Skeletal muscle tissue (tissue), 4 donors: ENCODE data around the gene C2CD4B. TPM values are rescaled to one million over a fixed set of nuclear protein-coding genes. Genes with fewer than 3 reads are reported as not detected.

Experiments used
- H3K27ac ChIP-seq: one replicate; pipeline ENCODE4 v1.7.0; 2013; ENCODE audit warnings: mild to moderate bottlenecking, low read depth, low read length, inconsistent platforms
- H3K27me3 ChIP-seq, 3 donors: one replicate each; pipeline ENCODE4 v1.7.0; 2013; ENCODE audit warnings: low read length in 3 of 3; ENCODE audit not compliant: control insufficient read depth in 3 of 3, insufficient read depth in 3 of 3
- H3K36me3 ChIP-seq, 3 donors: one replicate each; pipeline ENCODE4 v1.7.0; 2013; ENCODE audit warnings: low read length in 3 of 3; ENCODE audit not compliant: control insufficient read depth in 3 of 3, insufficient read depth in 3 of 3
- H3K4me1 ChIP-seq, 3 donors: one replicate each; pipeline ENCODE4 v1.7.0; 2013; ENCODE audit warnings: low read length in 3 of 3, mild to moderate bottlenecking in 3 of 3; ENCODE audit not compliant: control insufficient read depth in 3 of 3, insufficient read depth in 3 of 3
- H3K4me3 ChIP-seq, 3 donors: one replicate each; pipeline ENCODE4 v1.7.0; 2013; ENCODE audit warnings: low read length in 3 of 3
- H3K9ac ChIP-seq, 3 donors: one replicate each; pipeline ENCODE4 v1.7.0; 2013; ENCODE audit warnings: low read length in 3 of 3, mild to moderate bottlenecking in 3 of 3, moderate library complexity in 2 of 3, low read depth in 1 of 3
- H3K9me3 ChIP-seq, 3 donors: one replicate each; pipeline ENCODE4 v1.7.0; 2013; ENCODE audit warnings: low read length in 3 of 3; ENCODE audit not compliant: control insufficient read depth in 3 of 3
- total RNA-seq: library from RNA; depleted of rRNA; stranded (reverse); fragments of >200 nt; gene quantifications from one replicate; pipeline ENCODE4 v1.2.3, GENCODE V29; 2014
- donor health status: Osteomylitis.

Gene C2CD4B
- total RNA-seq, 1 donor from 2014 or later, result 8.4 TPM

DNA sequence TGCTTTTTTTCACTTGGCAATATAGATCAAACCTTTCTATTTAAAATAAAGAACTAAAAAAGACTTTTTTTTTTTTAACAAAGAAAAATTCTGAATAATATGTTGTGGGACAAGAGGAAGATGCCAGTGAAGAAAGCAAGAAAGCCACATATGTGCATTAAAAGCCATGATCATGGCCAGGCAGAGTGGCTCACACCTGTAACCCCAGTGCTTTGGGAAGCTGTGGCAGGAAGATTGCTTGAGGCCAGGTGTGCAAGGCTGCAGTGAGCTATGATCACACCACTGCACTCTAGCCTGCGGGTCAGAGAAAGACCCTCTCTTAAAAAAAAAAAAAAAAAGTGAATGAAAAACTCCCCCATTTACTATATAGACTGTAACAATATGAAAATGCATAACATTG, 23.9 kb downstream of the C2CD4B start:
- Histone ChIP-seq H3K36me3 (no peaks in the 10 kb centered on the region), H3K4me1 (peaks cover 0 to 4% (median 0%) of the 10 kb centered on the region in 3 donors), H3K4me3 (no peak overlapping the region), H3K9ac (no peak overlapping the region), H3K9me3 (no peaks in the 10 kb centered on the region), H3K27ac (no peak overlapping the region), H3K27me3 (no peaks in the 10 kb centered on the region)

DNA sequence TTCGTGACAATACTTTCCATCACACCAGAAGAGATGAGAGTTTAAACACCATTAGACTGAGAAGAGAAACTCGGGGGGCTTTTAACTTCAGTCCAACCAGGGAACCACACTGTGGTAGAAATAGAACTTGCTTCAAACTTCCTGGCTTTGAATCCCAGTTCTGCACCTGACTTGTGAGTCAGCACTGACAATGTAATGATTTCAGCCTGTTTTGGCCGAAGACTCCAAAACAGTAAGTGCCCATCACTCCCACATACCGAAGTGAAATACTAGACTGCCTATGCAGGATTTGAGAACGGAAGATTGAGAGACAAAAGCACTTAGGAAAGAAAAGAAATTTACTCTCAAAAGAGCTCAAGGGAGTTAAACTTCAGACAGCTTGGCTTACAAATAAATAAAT, 27.0 kb downstream of the C2CD4B start:
- no peaks in the 10 kb centered on the region for H3K9me3 ChIP-seq
- no peaks in the 10 kb centered on the region for H3K36me3 ChIP-seq
- H3K4me1 ChIP-seq, result peaks cover 0 to 4% (median 0%) of the 10 kb centered on the region in 3 donors
- no peak overlapping the region for H3K4me3 ChIP-seq
- no peak overlapping the region for H3K9ac ChIP-seq
- H3K27me3 ChIP-seq, result no peaks in the 10 kb centered on the region
- H3K27ac ChIP-seq, result no peak overlapping the region

DNA sequence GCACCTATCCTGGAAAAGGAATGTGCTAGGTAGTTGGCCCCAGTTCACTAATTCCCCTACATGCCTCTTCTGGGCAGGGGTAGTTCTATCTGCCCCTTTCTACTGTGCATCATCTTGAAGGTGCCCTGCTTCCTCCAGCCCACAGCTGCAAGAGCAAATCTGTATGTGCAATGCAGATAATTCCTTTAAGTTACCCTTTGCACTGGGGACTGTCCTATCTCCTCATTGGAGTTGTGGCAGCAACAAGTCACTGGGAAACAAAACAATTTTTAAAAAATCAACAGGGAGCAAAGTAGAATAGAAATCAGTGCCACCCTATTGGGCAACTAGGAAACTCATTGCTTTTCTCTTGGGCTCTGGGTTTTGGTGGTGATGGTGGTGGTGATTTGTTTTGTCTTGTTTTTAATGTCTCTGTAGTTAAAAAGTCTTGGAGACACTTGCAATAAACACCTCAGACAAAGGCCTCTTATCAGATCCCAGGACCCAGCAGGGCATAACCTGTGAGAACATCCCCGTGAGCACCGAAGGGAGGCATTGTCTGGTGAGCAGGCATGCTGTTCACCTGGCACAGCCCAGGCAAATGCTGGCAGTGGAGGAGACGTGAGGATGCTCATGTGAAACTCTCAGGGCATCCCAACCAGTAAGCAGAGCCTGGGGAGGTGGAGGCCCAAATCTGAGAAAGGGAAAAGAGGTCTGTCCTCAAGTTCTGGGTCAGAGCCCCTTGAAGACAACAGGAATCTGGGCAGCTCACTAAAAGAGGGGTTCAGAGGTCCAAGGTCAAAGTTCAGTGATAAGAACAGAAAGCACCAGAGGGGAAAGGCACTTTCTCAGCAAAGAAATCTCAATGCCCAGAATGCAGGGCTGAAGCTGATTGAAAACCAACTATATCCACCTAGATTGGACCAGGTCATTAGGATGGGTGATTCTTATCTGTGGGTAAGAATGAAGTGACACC, 27.9 kb downstream of the C2CD4B start:
- Histone ChIP-seq H3K9me3 (no peaks in the 10 kb centered on the region), H3K27ac (no peak overlapping the region)

DNA sequence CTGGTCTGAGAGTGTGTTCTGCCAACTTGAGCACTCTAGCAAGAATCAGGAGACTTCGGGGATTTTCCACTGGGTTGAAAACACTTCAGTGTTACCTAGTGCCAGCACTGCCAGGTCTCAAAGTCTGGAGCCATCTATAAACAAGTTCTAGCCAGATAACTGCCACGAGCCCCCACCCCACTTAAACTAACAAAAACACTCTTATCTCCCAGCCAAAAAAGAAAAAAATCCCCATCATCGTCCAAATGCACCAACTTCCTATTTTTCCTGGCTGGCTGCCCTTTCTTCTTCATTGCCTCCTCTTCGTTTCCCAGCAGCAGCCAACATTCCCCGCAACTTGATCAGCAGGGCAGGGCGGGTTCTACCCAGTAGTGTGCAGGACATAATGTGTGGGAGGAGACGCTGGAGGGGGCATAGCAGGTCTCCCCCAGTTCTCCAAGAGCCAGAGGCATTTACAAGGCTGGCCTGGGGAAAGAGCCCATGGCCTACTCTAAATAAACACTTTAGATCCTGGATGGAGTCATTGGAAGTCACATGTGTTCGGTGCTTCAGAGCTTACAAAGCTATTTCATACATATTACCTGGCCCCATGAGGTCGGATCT, 29.5 kb downstream of the C2CD4B start:
- Histone ChIP-seq H3K27ac (peak overlapping the region; percentile 21), H3K9me3 (no peaks in the 10 kb centered on the region)

More for the DNA sequence above, 27.9 kb downstream of the C2CD4B start:
- no peaks in the 10 kb centered on the region for H3K36me3 ChIP-seq
- H3K4me1 ChIP-seq, result peaks cover 0 to 4% (median 0%) of the 10 kb centered on the region in 3 donors
- H3K9ac ChIP-seq, result no peak overlapping the region
- no peak overlapping the region for H3K4me3 ChIP-seq
- no peaks in the 10 kb centered on the region for H3K27me3 ChIP-seq

DNA sequence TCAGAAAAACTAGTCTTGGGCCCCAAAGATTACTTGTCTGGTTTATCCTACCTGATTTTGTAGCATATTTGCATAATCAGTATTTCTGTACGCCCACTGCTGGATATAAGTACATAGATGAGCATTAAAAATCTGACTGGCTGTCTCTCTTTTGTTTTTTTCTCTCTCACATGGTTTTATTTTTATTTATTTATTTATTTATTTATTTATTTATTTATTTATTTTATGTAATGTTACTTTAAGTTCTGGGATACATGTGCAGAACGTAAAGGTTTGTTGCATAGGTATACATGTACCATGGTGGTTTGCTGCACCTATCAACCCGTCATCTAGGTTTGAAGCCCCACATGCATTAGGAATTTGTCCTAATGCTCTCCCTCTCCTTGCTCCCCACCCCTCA, 31.9 kb downstream of the C2CD4B start:
- no peaks in the 10 kb centered on the region for H3K36me3 ChIP-seq
- no peak overlapping the region for H3K9ac ChIP-seq
- no peaks in the 10 kb centered on the region for H3K27me3 ChIP-seq
- H3K27ac ChIP-seq, result no peak overlapping the region
- H3K4me1 ChIP-seq, result peaks cover 0 to 4% (median 0%) of the 10 kb centered on the region in 3 donors
- H3K4me3 ChIP-seq, result no peak overlapping the region
- H3K9me3 ChIP-seq, result no peaks in the 10 kb centered on the region

More for the DNA sequence above, 29.5 kb downstream of the C2CD4B start:
- H3K27me3 ChIP-seq, result no peaks in the 10 kb centered on the region
- H3K36me3 ChIP-seq, result no peaks in the 10 kb centered on the region
- H3K4me1 ChIP-seq, result peaks cover 0 to 4% (median 0%) of the 10 kb centered on the region in 3 donors
- no peak overlapping the region for H3K9ac ChIP-seq
- no peak overlapping the region for H3K4me3 ChIP-seq

DNA sequence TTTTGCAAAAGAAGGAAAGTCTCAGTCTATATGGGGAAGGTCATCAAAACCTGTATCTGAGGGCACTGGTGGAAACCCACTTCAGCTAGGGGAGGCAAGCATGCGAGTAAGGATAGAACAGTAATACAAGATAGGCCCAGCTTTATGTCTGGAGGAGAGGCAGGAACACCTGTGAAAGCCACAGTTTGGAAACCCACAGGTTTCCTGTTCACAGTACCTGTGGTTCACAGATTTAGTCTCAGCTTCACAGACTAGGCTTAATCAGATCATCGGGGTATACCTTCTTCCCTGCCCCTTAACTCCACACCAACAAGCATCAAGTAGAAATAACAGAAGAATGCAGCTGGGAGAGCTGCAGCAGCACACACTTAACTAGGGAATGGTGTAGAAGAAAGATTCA, 36.2 kb downstream of the C2CD4B start:
- no peaks in the 10 kb centered on the region for H3K36me3 ChIP-seq
- no peaks in the 10 kb centered on the region for H3K9me3 ChIP-seq
- no peak overlapping the region for H3K4me3 ChIP-seq
- H3K4me1 ChIP-seq, result no peaks in the 10 kb centered on the region
- no peaks in the 10 kb centered on the region for H3K27me3 ChIP-seq
- no peak overlapping the region for H3K27ac ChIP-seq
- no peak overlapping the region for H3K9ac ChIP-seq

DNA sequence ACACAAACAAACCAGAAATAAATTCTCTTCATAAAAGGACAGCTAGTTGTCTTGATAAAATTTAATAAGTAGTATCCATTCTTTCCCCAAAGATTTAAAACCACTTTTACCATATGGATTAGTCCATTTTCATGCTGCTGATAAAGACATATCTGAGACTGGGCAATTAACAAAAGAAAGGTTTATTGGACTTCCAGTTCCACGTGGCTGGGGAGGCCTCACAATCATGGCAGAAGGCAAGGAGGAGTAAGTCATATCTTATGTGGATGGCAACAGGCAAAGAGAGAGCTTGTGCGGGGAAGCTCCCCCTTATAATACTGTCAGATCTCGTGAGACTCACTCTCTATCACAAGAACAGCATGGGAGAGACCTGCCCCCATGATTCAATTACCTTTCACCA, 38.7 kb downstream of the C2CD4B start:
- H3K27ac ChIP-seq, result no peak overlapping the region
- H3K9ac ChIP-seq, result no peak overlapping the region
- H3K4me1 ChIP-seq, result no peaks in the 10 kb centered on the region
- H3K27me3 ChIP-seq, result no peaks in the 10 kb centered on the region
- no peaks in the 10 kb centered on the region for H3K9me3 ChIP-seq
- no peak overlapping the region for H3K4me3 ChIP-seq
- no peaks in the 10 kb centered on the region for H3K36me3 ChIP-seq

DNA sequence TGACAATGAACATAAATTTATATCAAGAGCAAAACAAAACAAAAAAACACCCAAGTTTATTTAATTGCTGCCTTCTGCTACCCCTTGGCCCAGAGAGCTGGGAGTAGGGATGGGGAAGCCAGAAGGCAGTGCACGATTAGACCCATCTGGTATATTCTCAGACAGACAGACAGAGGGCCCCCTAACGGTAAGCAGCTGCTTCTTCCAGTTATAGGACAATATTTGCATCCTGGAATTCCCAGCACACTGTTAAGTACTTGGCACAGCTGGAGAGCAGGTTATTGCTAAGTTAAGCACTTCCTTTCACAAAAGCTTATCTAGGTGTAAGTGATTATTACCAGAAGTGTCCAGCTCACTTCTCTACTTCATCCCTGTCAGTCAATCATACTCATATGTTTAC, 39.3 kb downstream of the C2CD4B start:
- Histone ChIP-seq H3K27me3 (no peaks in the 10 kb centered on the region), H3K27ac (no peak overlapping the region), H3K36me3 (no peaks in the 10 kb centered on the region)

DNA sequence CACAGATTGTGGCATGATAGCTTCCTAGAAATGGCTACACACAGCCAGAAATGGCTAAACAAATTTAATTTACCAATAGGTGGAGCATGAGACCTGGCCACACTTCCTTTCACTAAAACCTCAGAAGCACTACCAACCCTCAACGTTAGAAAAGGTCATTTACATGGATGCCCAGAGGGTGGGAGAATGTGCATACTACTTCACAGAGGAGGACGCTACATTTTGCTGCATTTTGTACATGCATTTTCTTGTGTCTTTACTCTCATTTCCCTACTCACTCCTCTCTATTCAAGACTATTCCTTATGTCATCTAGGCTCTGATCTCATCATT, 40.1 kb downstream of the C2CD4B start:
- Histone ChIP-seq H3K27me3 (no peaks in the 10 kb centered on the region), H3K9ac (no peak overlapping the region), H3K36me3 (no peaks in the 10 kb centered on the region), H3K4me3 (no peak overlapping the region), H3K4me1 (peaks cover under 1 to 7% (median 2%) of the 10 kb centered on the region in 3 donors), H3K27ac (peak overlapping the region; percentile 57), H3K9me3 (no peaks in the 10 kb centered on the region)

More for the DNA sequence above, 39.3 kb downstream of the C2CD4B start:
- Histone ChIP-seq H3K9ac (no peak overlapping the region), H3K4me1 (no peaks in the 10 kb centered on the region), H3K9me3 (no peaks in the 10 kb centered on the region), H3K4me3 (no peak overlapping the region)
